SU-DHL-6 (cell line): ENCODE data around the gene CLPSL2.

Experiments used
- CTCF ChIP-seq: fragments of 200-600 bp; sonication (generic); IDR thresholded peaks from one replicate; pipeline ENCODE4 v1.5.1; 2017; ENCODE audit warnings: antibody characterized with exemption, mild to moderate bottlenecking, low read length, moderate library complexity; ENCODE audit not compliant: insufficient read depth, poor library complexity, severe bottlenecking
- EZH2phosphoT487 ChIP-seq: fragments of 200-600 bp; sonication (generic), shearing (Covaris generic); conservative IDR thresholded peaks from 2 replicates; pipeline ENCODE4 v1.6.1; 2018; ENCODE audit warnings: mild to moderate bottlenecking, antibody characterized with exemption, low read length, moderate library complexity, mixed read lengths

GRCh38 chr6:35790683-35791082 lies 14.3 kb downstream of the CLPSL2 start:
- TF ChIP-seq CTCF (no peak), EZH2phosphoT487 (no peak)
